Measurements from ENCODE around the gene BACH1.
"Not testable (repeated sequence)": the region's sequence is repeated elsewhere in the genome, so short reads cannot be mapped to it uniquely, and the experiment has no call there.

GRCh38 chr21:29249289-29249688 is 49.4 kb upstream of the BACH1 start:
- TF ChIP-seq GABPA (IDR thresholded peaks at IDR 0.05; ENCODE audit: borderline replicate concordance, insufficient read depth, low read length); CTCF (IDR thresholded peaks at IDR 0.05; ENCODE audit: control extremely low read depth in 1 of 3, insufficient read depth in 1 of 3, low read depth in 1 of 3, low read length in 3 of 3); POLR2A (IDR thresholded peaks at IDR 0.05; ENCODE audit: control extremely low read depth in 1 of 2, low read depth in 2 of 2, low read length in 2 of 2); FOSL1 (IDR thresholded peaks at IDR 0.05; ENCODE audit: insufficient read depth, low read depth, low read length); RAD21 (IDR thresholded peaks at IDR 0.05 in 1 of 2, conservative IDR thresholded peaks at IDR 0.05 in 1 of 2; ENCODE audit: low read depth in 2 of 2, low read length in 2 of 2); HDAC2 (IDR thresholded peaks at IDR 0.05; ENCODE audit: borderline replicate concordance in 1 of 2, low read depth in 2 of 2, low read length in 2 of 2); MAFK (IDR thresholded peaks at IDR 0.05; ENCODE audit: low read depth, low read length); HDAC6 (IDR thresholded peaks at IDR 0.05; ENCODE audit: low read depth, low read length); SP4 (IDR thresholded peaks at IDR 0.05; ENCODE audit: low read length); SP1 (IDR thresholded peaks at IDR 0.05; ENCODE audit: low read depth, low read length); BACH1 (IDR thresholded peaks at IDR 0.05; ENCODE audit: low read length); CHD2 (IDR thresholded peaks at IDR 0.05; ENCODE audit: low read length): not testable (repeated sequence)

Measured in H1 (cell line).